Umbilical cord (tissue), 2 donors: ENCODE results near the gene CCL18. TPM values are rescaled to one million over a fixed set of nuclear protein-coding genes. Genes with fewer than 3 reads are reported as not detected.
"Not testable (repeated sequence)": the region's sequence is repeated elsewhere in the genome, so short reads cannot be mapped to it uniquely, and the experiment has no call there.

Source experiments
- DNase-seq: peaks from one replicate; pipeline ENCODE4 v3.0.0-alpha.2; 2015; ENCODE audit warnings: low spot score
- total RNA-seq: library from RNA; depleted of rRNA; stranded (reverse); fragments of >200 nt; gene quantifications from one replicate; pipeline ENCODE4 v1.2.3, GENCODE V29; 2014; ENCODE audit warnings: low replicate concordance; ENCODE audit not compliant: insufficient read depth

Gene CCL18, protein sequence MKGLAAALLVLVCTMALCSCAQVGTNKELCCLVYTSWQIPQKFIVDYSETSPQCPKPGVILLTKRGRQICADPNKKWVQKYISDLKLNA
- not detected for total RNA-seq

DNA sequence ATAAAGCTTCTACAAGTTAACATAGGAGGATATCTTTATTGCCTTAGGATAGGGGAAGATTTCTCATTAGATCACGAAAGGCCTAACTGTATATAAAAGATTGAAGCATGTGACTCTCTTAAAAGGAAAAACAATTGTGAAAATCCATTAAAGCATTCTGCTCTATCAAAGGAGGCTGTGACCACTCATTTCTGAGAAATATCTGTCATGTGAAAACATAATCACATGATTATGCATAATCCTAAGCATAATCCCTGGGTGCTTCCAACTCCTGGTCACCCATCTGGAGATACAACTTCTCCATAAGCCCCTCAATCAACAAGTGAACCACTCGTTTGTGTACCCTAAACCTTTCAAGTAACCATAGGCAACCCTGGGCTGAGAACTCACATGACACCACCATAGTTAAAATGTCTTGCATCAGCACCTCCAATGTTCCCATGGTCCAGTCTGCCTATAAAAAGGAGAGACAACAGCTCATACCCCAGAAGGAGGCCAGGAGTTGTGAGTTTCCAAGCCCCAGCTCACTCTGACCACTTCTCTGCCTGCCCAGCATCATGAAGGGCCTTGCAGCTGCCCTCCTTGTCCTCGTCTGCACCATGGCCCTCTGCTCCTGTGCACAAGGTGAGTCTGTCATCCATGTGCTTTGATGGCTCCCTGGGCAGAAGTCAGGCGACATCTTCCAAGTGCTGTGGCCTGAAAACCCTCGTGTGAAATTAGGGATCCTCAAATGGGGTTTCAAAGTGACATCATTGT, at the start of gene CCL18:
Gene CCL18, plus strand, starts transcription at position 487 of the 756 bp plus-strand sequence. Its CDS starts 71 bp downstream, at position 558.
- no peak for DNase-seq

DNA sequence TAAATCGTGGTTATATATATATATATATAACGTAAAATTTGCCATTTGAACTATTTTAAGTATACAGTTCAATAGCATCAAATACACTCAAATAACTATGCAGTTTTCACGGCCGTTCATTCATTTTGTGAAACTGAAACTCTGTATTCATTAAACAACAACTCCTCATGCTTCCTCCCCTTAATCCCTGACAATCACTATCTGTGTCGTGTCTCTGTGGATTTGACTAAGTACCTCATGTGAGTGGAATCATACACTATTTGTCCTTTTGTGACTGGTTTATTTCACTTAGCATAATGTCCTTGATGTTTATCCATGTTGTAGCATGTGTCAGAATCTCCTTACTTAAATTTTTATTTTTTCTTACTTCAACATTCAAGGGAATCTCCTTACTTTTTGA, 49.1 kb upstream of the CCL18 start:
- DNase-seq, result no peak

DNA sequence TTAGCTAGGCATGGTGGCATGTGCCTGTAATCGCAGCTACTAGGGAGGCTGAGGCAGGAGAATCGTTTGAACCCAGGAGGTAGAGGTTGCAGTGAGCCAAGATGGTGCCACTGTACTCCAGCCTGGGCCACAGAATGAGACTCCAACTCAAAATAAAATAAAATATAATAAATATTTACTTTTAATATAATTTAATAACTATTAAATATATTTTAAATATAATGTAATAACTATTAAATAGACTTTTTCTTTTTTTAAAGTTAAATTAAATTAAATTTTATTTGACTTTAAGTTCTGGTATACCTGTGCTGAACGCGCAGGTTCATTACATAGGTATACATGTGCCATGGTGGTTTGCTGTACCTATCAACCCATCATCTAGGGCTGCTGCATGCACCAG, 48.2 kb upstream of the CCL18 start:
- not testable (repeated sequence) for DNase-seq

DNA sequence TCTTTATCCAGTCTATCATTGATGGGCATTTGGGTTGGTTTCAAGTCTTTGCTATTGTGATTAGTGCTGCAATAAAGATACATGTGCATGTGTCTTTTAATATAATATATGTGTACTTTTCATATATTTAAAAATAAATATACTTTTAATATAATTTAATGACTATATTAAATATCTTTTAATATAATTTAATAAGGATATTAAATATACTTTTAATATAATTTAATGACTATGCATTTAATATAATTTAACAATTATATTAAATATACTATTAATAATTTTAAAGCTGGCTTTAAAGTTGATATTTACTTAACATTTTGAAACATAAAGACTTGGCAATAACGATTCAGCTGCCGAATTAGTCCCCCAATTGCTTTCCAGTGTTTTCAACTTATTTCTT, 47.5 kb upstream of the CCL18 start:
- DNase-seq, result no peak

DNA sequence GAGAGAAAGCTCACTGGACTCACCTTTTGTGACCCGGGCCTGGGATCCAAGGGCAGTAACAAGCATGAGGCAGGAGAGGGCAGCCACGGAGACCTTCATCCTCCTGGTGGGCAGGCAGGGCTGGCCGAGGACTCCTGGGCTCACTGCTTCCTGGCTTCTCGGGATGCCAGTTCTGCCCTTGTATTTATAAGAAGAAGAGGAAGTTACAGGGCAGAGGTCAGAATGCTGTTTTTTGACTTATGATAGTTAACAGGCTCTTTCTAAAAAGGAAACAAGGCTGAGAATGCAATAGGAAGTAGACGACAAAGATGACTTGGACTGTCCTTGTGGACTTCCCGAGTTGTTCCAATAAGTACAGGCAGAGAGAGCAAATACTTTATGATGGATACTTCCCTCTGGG, 46.3 kb upstream of the CCL18 start, which contains the start of gene CCL23:
Gene CCL23, minus strand, starts transcription at position 174 of the 400 bp plus-strand sequence. Its CDS starts 75 bp downstream, at position 99.
- no peak for DNase-seq

DNA sequence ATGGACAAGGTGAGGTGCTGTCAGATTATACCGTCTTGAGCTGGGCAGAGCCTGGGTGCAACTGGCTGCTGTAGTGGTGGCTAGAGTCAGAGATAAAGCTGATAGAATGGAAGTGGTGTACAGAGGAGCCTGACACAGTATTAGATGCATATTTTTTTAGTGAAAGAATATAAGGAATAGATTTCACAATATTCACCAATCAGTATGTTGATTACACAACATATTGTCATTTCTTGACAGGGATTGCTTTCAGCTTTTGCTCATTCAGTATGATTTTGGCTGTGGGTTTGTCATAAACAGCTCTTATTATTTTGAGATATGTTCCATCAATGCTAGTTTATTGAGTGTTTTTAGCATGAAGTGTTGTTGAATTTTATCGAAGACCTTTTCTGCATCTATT, 44.6 kb upstream of the CCL18 start:
- no peak for DNase-seq

DNA sequence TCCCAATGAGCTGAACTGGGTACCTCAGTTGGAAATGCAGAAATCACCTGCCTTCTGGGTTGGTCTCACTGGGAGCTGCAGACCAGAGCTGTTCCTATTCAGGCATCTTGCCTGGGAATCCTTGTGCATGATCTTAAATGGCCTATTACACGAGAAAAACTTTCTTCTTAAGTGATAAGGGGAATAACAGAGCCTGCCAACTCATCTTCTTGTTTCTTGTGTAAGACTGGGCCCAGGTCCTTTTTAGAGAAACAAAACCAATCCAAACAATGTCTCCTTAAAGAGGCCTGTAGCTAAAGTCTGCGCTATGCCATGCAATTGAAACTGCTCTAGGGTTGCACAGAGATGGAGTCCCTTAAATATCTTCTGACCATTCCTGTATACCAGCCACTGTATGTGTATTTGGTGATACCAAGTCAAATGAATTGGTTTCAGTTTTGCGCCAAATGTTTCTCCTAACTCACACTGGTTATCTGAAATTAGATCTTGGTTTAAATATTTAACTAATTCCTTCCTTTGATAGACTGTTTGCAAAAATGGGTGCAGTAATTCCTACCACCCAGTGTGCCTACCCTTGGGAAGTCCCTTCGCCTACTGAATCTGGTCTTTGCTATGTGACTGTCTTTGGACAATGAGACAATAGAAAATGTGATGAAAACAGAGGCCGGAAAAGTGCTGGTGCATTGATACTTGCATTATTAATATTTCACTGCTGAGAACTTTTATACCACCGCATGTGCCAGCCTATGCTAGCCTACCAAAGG, 39.8 kb upstream of the CCL18 start:
- DNase-seq, result peak; percentile 11

DNA sequence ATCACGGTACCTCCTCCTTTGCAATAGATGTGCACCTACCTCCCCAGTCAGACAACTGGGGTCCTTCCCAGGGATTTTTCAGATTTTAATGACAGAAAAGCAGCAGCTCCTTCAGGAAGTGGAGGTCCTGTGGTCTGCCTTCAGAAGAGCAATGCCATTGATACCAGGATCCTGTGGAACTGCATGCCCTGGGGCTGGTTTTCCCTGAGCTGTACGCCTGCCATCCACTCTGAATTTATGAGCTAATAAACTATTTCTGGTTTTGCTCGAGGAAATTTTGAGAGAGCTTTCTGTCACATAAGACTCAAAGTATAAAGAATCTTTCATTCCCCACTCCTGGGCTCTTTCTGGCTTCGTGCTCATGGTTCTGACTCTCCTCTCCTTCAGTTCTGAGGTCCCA, 36.3 kb upstream of the CCL18 start:
- no peak for DNase-seq

DNA sequence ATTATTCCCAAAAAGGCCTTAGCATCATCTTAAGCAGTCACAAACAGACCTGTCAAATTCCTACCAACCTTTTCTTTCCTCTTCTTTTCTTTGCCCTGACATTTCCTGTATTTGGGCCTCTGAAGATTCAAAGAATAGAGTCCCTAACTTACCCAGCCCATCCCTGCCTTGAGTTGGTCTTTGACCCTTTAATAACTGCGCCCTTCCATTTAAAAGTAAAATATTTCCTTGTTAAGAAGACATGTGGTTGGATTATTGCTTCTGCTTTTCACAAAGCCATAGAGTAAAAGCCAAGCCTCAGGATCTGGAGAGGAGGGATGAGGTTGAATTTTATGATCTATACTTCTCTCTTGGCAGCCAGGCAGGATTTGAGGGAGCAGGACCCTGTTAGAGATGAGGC, 33.1 kb upstream of the CCL18 start:
- no peak for DNase-seq

DNA sequence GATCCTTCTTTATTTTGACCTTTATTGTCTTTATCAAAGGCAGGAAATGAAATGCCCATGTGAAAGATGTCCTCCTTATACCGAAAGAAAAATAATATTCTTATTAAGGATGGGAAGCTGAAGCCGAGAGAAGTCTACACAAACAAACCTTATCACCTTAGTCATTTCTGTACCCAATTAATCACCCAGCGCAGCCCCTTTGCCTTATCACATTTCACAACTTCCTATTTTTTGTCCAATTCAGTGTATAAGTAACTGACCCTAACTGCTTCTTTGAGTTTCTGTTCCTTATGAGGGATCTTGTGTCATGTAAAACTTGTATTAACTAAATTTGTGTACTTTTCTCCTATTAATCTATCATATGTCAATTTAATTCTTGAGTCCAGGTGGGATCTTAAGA, 29.9 kb upstream of the CCL18 start:
- DNase-seq, result no peak

DNA sequence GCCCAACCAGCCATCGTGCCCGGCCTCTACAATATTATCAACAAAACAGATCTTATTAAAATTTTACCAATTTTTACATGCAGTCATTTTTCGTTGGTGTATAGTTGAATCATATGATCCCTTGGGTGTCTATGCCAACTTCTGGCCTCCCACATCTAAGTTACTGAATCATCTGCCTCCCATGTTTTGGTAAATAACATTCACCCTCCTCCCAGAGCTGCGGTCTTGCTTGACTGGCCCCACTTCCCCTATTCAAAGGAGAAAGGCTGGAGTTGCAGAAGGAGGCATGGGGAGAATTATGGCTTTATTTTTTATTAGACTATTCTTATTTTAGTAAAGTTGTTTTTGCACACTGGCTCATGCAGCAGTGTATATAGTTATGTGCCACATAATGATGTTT, 27.8 kb upstream of the CCL18 start:
- no peak for DNase-seq

DNA sequence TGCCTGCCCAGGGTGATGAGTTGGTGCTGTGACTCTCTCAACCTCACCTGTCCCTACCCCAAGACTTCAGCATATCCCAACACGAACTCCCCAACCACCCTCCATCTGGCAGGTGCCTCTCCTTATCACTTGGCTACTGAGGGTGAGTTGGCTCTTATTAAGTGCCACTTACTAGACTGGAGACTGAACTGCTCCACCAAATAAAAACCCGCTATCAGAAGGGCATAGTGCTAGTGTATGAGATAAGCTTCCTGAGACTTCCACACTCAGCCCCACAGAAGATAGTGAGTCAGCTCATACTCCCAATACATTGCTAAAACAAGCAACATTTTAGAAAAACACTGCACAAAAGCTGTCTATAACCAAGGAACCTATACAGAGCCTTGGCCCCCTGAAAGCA, 16.0 kb upstream of the CCL18 start:
- no peak for DNase-seq

DNA sequence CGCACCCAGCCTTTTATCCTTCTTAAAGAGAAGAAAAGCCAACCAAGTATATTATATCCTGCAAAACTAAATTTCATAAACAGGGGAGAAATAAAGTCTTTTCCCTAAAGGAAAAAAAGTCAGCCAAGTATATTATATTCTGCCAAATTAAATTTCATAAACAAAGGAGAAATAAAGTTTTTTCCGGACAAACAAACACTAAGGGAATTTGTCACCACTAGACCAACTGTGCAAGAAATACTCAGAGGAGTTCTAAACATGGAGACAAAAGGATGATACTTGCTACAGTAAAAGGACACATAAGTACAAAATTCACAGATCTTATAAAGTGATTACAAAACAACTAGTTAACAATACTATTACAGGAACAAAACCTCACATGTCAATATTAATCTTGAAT, 14.4 kb upstream of the CCL18 start:
- DNase-seq, result no peak

DNA sequence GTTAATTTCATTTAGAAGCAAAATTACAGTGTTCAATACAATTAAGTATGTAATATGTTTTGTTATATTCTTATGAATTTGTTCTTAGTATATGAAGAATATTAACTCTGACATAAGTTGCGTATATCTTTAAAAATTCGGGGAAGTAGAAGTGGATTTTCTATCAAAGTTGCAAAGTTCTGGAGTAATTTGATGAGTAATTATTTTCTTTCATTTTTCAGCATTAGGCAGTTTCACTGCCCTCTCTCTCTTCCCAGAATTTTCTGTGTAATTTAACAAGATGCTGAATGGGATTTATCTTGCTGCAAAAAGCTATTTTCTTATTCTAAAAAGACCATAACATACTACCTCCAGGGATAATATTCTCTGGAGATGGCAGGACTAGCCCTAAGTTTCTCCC, 8.9 kb upstream of the CCL18 start:
- no peak for DNase-seq

DNA sequence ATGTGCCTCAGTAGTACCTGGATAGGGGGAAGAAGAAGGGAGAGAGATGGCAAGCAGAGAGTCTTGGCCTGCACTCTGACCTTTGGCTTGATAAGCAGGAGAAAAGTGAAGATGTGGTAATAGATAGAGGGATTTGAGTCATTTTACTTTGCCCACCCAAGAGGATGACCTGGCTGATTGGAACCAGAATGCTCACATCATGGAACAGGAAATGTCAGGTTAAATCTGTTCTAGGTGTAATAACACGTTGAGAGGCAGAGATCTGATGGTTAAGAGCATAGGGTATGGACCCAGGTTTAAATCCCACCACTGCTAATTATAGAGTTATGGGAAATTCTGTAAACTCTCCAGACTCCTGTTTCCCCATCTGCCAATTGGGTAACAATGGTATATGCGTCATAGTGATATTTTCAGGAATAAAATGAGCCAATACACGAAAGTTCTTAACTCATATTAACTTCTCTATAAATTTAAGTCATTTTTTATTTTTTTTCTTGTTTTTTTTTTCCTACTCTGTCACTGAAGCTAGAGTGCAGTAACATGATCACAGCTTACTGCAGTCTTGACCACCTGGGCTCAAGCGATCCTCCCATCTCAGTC, 8.1 kb upstream of the CCL18 start:
- DNase-seq, result no peak

DNA sequence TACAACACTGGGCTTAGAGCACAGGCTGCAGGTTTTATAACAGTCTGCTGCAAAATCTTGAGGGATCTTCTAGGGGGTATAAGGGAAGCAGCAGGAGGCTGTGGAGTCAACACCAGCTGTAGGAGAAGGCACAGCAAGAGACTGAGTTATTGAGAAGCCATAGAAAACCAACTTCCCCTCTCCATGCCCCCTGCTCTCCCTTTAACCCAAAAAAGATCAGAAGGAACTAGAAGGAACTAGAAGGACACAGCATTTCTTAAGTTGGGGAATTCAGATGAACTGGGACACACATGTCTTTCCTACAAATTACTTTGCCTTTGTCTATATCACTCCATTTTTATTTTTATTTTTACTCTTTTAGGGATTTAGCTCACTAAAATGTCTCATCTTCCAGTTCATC, 6.2 kb upstream of the CCL18 start:
- peak; percentile 6 for DNase-seq

DNA sequence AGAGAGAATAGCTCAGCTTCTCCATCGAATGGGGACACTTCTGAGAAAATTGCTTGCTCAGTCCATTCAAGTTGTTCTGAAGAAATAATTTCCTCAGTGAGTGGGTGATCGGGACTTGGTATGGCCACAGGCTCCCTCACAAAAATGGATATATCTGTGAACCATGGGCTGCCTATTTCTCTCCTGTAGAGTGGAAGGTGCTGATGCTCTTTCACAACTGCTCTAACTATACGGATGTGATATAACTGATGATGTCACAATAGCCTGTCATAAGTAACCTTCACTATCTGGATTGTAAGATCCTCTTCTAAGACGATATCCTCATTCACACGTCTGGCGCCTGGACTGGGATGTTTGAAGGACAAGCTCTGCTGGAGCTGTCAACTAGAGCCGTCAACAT, 4.7 kb upstream of the CCL18 start:
- DNase-seq, result no peak

DNA sequence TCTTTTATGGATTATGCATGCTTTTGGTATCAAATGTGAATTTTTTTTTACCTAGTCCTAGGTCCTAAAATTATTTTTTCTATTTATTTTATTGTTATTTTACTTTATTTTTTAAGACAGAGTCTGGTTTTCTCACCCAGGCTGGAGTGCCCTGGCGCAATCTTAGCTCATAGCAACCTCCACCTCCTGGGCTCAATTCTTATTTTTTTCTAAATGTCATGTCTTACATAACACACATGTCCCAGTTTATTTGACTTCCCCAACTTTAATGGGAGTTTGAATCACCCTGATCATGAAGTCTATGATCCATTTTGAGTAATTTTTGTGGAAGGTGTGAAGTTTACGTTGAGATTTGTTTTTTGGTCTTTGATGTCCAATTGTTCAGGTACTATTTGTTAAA, 3.3 kb upstream of the CCL18 start:
- no peak for DNase-seq

DNA sequence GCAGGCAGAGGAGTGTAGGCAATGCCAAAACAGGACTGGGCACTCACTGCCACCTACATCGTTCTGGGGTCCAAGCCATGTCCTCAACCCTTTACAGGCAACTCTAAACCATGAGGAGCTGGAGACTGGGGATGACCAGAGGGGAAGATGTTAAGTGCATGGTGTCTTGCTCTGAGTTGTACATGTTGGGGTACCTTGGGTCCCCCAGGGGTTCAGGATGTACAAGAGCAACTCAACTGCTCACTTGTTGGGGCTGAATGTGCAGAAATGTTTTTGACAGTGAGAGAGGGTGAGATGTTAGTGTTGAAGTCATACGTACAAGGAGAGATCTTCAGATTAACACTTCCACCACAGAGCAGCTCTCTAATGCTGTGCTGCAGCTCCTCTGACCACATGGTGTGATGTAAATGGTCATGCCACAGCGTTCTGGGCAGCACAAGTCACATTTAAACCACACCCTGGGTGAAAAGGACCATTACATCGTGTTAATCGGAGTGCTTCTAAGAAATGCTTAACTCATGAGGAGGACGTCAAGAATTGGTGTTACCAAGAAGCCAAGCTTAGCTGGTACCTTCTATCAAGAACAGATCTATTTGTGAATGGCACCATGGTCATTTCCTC, 2.4 kb downstream of the CCL18 start:
- DNase-seq, result no peak

DNA sequence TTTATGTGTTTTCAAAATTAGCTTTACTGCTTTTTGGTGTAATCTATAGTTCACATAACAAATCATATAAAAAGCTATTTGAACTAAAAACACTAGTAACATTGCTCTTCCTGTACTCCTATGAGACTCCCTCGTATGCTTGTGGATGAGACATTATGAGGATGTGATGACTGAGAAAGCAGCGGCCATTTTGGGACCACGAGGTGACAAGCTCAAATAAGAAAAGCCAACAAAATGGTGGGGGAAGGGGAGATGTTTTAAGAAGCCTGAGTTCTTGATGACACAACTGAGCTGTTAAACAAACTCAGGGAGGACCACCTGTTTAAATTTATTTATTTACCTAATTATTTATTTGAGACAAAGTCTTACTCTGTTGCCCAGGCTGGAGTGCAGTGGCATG, 4.5 kb downstream of the CCL18 start:
- no peak for DNase-seq

DNA sequence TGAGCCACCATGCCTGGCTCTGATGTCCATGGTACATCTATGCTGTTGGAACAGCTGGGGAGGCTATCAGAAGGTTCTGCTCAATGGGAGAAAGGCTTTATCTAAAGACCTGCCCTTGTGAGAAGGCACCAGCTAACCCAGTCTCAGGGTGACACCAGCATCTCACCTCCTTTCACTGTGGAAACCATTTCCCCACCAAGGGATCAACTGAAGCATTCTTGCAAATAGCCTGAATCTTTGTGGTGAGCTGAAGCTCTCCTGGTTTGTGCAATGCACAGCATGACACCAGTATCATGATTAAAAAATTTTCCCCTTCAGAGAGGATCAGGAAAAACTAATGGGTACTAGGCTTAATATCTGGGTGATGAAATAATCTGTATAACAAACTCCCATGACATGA, 5.1 kb downstream of the CCL18 start:
- no peak for DNase-seq

DNA sequence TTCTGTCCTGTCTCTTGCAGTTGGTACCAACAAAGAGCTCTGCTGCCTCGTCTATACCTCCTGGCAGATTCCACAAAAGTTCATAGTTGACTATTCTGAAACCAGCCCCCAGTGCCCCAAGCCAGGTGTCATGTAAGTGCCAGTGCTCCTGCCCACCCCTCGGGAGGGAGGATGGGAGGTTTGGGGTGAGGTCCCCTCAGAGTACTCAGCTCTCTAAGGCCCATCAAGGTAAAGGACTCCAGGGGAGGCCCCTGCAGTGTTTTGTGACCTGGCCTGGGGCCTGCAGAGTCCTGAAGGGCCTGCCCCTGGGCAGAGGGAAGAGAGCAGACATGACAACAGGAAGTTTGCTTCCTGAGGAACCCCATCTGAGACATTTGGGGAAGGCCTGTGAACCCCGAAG, 6.4 kb downstream of the CCL18 start:
- DNase-seq, result no peak
